ENCODE measurements around the gene COL17A1.

- TF ChIP-seq CTCF (IDR thresholded peaks at IDR 0.05) (no peak), EP300 (IDR thresholded peaks at IDR 0.05) (no peak)
These were observed 32.5 kb downstream of the COL17A1 start for GRCh38 chr10:104053201-104053600.
